MG63 (cell line): ENCODE data around the gene C9orf153. TPM values are rescaled to one million over a fixed set of nuclear protein-coding genes. Genes with fewer than 3 reads are reported as not detected.
"Not testable (repeated sequence)": the region's sequence is repeated elsewhere in the genome, so short reads cannot be mapped to it uniquely, and the experiment has no call there.

Experiments
- DNase-seq: peaks from one replicate; pipeline ENCODE4 v3.0.0-alpha.2; 2020
- H3K27me3 ChIP-seq: fragments of 250-450 bp; sonication (Bioruptor Pico); 2 replicates; pipeline ENCODE4 v1.5.1; 2020; ENCODE audit warnings: mild to moderate bottlenecking, moderate library complexity
- H3K36me3 ChIP-seq: fragments of 250-450 bp; sonication (Bioruptor Pico); 2 replicates; pipeline ENCODE4 v1.5.1; 2020; ENCODE audit warnings: mild to moderate bottlenecking, moderate library complexity
- H3K4me3 ChIP-seq: fragments of 250-450 bp; sonication (Bioruptor Pico); 2 replicates; pipeline ENCODE4 v1.5.1; 2020; ENCODE audit warnings: mild to moderate bottlenecking, moderate library complexity
- H3K9me3 ChIP-seq: fragments of 250-450 bp; sonication (Bioruptor Pico); 2 replicates; pipeline ENCODE4 v1.5.1; 2020; ENCODE audit warnings: mild to moderate bottlenecking, moderate library complexity
- total RNA-seq: library from RNA; depleted of rRNA; stranded (reverse); fragments of >200 nt; shearing (Covaris generic); gene quantifications from 2 replicates; pipeline ENCODE4 v1.2.3, GENCODE V29; 2014; ENCODE audit warnings: low replicate concordance

Gene C9orf153
- total RNA-seq, 1 experiment from 2014 or later, result not detected

GRCh38 chr9:86230858-86231257, 28.6 kb downstream of the C9orf153 start:
- DNase-seq, result no peak
- H3K9me3 ChIP-seq, result no peaks in the 10 kb centered on the region

DNA sequence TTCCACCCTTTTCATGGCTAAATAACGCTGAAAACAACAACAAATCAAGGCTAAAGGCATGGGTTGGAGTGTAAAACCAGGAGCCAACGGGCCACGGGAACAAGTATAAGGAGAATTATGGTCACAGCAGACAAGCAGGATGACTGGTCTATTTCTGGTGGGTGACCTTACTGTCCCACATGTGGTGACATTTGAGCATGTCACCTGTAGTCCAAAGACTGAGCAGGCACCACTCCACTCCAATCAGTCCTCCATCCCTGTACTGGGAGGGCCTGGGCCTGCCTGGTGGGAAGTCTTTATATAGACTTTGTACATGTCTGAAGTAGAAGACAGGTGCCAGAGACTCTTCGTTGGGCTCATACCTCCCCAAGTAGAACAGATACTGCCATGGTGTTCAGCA, 36.8 kb downstream of the C9orf153 start:
- H3K4me3 ChIP-seq, result no peak overlapping the region
- no peaks in the 10 kb centered on the region for H3K36me3 ChIP-seq
- H3K9me3 ChIP-seq, result no peaks in the 10 kb centered on the region
- no peaks in the 10 kb centered on the region for H3K27me3 ChIP-seq
- no peak for DNase-seq

More at GRCh38 chr9:86230858-86231257, 28.6 kb downstream of the C9orf153 start:
- Histone ChIP-seq H3K36me3 (no peaks in the 10 kb centered on the region), H3K4me3 (no peak overlapping the region), H3K27me3 (no peaks in the 10 kb centered on the region)

DNA sequence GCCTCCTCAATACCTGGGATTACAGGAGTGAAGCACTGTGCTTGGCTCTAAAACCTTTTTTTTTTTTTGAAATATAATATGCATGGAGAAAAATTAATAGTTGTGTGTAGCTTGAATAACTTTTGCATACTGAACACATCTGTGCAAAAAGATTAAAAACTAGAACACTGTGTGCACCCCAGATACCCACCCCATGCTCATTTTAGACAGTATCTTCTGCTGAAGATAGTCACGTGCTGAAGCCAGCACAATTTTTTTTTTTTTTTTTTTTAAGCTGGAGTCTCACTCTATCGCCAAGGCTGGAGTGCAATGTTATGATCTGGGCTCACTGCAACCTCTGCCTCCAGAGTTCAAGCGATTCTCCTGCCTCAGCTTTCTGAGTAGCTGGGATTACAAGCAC, 39.9 kb downstream of the C9orf153 start:
- Histone ChIP-seq H3K4me3 (no peak overlapping the region), H3K9me3 (no peaks in the 10 kb centered on the region), H3K36me3 (no peaks in the 10 kb centered on the region), H3K27me3 (no peaks in the 10 kb centered on the region)
- DNase-seq, result no peak

- no peak for DNase-seq
- Histone ChIP-seq H3K4me3 (no peak overlapping the region), H3K27me3 (no peaks in the 10 kb centered on the region), H3K9me3 (no peaks in the 10 kb centered on the region), H3K36me3 (no peaks in the 10 kb centered on the region)
Observed at GRCh38 chr9:86217076-86217755, 42.2 kb downstream of the C9orf153 start.

DNA sequence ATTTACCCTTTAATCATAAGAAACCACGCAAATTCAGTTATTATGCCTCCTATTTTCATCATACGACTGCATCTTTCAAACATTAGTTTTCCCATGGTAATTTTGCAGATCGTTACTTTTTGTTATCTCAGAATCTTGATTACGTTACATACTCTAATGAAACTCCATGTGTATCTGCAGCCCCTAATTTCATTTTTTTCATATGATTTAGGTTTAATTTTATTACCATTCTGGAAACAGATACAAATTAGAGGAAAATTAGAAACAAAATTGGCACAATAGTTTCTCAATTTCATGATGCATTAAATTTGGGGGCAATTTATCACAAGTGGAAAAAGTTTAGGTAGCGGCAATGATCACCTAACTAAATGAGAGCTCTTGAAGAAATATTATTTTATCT, 52.3 kb downstream of the C9orf153 start:
- no peaks in the 10 kb centered on the region for H3K36me3 ChIP-seq
- DNase-seq, result no peak
- H3K27me3 ChIP-seq, result no peaks in the 10 kb centered on the region
- no peaks in the 10 kb centered on the region for H3K9me3 ChIP-seq
- H3K4me3 ChIP-seq, result no peak overlapping the region

GRCh38 chr9:86202338-86202882, 57.0 kb downstream of the C9orf153 start:
- Histone ChIP-seq H3K4me3 (no peak overlapping the region), H3K36me3 (no peaks in the 10 kb centered on the region), H3K27me3 (no peaks in the 10 kb centered on the region), H3K9me3 (no peaks in the 10 kb centered on the region)
- peak; percentile 9 for DNase-seq

DNA sequence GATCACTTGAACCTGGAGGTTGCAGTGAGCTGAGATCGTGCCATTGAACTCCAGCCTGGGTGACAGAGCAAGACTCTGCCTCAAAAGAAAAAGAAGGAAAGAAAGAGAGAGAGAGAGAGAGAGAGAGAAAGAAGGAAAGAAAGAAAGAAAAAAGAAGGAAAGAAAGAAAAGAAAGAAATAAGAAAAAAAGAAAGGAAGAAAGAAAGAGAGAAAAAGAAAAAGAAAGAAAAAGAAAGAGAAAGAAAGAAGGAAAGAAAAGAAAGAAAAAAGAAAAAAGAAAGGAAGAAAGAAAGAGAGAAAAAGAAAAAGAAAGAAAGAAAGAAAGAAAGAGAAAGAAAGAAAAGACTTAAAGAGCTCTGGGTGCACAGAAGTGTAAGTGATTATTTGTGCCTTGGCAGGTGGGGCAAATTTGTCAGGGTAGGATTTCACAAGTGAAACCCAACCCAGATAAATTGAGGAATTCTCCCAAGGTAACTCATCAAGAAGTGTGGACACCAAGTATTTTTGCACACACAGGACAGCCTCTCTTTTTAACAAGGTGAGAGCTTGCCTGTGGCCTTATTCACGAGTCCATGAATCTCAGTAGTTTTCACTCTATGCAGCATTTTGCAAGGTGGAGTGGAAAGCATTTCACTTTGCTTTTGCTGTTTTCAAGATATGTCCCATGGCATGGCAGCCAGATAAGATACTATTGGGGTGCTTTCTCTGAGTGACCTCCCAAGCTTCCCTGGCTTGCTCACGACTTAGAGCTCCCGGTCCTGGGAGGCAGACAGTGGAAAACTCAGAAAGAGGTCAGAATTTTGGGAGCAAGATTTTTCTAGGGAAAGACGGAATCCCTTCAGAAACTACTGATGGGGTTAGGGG, 57.8 kb downstream of the C9orf153 start:
- Histone ChIP-seq H3K36me3 (no peaks in the 10 kb centered on the region), H3K27me3 (no peaks in the 10 kb centered on the region), H3K4me3 (no peak overlapping the region), H3K9me3 (no peaks in the 10 kb centered on the region)
- DNase-seq, result no peak

DNA sequence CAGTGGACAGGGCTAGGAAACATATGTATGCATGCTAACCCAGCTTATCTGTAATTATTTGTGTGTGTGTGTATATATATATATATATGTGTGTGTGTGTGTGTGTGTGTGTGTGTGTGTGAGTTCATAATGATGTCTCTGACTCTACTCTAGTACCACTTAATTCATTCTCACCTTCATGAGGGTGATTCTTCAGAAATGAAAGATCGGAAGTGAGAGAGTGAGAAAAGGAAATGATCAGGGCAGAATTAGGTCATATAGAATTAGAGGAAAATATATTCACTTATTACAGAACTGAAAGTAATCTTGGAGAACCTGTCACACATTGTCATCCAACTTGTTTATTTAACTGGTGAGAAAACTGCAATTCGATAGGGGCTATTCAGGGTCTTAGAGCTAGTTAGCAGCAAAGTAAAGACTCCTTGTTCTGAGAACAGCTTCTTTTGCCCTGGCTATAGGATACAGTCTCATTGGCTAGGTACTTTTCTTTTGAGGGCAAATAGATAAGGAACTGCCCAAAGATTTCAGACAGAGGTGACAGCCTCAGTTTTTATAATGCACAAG, 58.8 kb downstream of the C9orf153 start:
- H3K27me3 ChIP-seq, result no peaks in the 10 kb centered on the region
- DNase-seq, result no peak
- no peaks in the 10 kb centered on the region for H3K9me3 ChIP-seq
- no peak overlapping the region for H3K4me3 ChIP-seq
- H3K36me3 ChIP-seq, result no peaks in the 10 kb centered on the region

- Histone ChIP-seq H3K36me3 (no peaks in the 10 kb centered on the region), H3K9me3 (0 out of 2 replicates have a peak, but pooled peaks cover 2% of the 10 kb centered on the region), H3K4me3 (no peak overlapping the region), H3K27me3 (no peaks in the 10 kb centered on the region)
- no peak for DNase-seq
Observed at GRCh38 chr9:86193088-86193487, 66.4 kb downstream of the C9orf153 start.

DNA sequence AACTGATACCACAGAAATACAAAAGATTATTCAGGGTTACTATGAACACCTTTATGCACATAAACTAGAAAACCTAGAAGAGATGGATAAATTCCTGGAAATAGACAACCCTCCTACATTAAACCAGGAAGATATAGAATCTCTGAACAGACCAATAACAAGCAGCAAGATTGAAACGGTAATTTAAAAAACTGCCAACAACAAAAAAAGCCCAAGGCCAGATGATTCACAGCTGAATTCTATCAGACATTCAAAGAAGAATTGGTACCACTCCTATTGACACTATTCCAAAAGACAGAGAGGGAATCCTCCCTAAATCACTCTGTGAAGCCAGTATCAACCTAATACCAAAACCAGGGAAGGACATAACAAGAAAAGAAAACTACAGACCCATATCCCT, 68.8 kb downstream of the C9orf153 start:
- H3K4me3 ChIP-seq, H3K27me3 ChIP-seq, H3K9me3 ChIP-seq, H3K36me3 ChIP-seq, DNase-seq: not testable (repeated sequence)

GRCh38 chr9:86187121-86187520, 72.3 kb downstream of the C9orf153 start:
- H3K36me3 ChIP-seq, result no peaks in the 10 kb centered on the region
- no peak overlapping the region for H3K4me3 ChIP-seq
- DNase-seq, result no peak
- no peaks in the 10 kb centered on the region for H3K9me3 ChIP-seq
- H3K27me3 ChIP-seq, result no peaks in the 10 kb centered on the region

GRCh38 chr9:86186696-86187095, 72.8 kb downstream of the C9orf153 start:
- H3K27me3 ChIP-seq, result no peaks in the 10 kb centered on the region
- no peaks in the 10 kb centered on the region for H3K36me3 ChIP-seq
- no peak for DNase-seq
- H3K9me3 ChIP-seq, result no peaks in the 10 kb centered on the region
- no peak overlapping the region for H3K4me3 ChIP-seq

GRCh38 chr9:86185872-86186271, 73.6 kb downstream of the C9orf153 start:
- Histone ChIP-seq H3K4me3 (no peak overlapping the region), H3K27me3 (no peaks in the 10 kb centered on the region), H3K36me3 (no peaks in the 10 kb centered on the region), H3K9me3 (no peaks in the 10 kb centered on the region)
- DNase-seq, result peak; percentile 18

DNA sequence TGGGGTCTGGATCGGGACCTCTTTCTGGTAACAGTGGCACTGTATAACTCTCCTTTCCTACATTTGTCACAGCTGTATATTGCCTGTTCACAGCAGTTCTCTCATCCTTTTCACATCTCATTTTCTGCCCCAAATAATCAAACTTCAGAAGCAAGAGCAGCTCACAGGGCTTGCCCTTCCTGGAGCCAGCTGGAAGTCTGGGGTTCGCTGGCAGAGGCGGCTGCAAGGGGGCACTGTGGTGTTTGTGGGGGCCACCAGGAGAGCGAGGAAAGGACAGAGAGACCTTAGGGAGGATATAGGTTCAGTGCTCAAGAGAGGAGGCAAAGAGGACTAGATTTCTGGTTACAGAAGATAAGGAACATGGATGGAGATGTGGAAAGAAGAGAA, 75.3 kb downstream of the C9orf153 start:
- H3K27me3 ChIP-seq, result no peaks in the 10 kb centered on the region
- no peak for DNase-seq
- no peaks in the 10 kb centered on the region for H3K36me3 ChIP-seq
- no peak overlapping the region for H3K4me3 ChIP-seq
- H3K9me3 ChIP-seq, result no peaks in the 10 kb centered on the region

DNA sequence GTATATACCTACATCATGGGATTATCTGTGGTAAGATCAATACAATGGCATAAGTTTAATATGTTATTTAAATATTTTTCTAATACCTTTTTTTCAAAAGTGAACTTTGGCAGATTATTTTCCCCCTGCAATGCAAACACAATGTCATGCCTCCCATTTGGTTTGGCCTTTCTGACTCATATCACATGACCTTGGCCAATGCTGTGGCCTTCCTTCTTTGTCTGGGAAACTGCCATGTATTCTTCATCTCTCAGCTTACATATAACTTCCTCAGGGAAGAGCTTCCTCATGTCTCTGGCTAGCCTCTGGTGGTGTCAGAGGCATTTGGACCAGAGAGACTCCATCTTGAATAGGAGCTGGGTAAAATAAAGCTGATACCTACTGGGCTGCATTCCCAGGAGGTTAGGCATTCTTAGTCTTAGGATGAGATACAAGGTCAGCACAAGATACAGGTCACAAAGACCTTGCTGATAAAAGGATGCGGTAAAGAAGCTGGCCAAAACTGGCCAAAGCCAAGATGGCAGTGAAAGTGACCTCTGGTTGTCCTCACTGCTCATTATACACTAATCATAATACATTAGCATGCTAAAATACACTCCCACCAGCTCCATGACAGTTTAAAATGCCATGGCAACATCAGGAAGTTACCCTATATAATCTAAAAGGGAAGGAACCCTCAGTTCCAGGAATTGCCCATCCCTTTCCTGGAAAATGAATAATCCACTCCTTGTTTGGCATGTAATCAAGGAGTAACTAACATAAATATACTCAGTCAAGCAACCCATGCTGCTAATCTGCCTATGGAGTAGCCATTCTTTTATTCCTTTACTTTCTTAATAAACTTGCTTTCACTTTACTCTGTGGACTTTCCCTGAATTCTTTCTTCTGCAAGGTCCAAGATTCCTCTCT, 76.0 kb downstream of the C9orf153 start:
- no peaks in the 10 kb centered on the region for H3K27me3 ChIP-seq
- no peaks in the 10 kb centered on the region for H3K36me3 ChIP-seq
- no peak overlapping the region for H3K4me3 ChIP-seq
- DNase-seq, result no peak
- no peaks in the 10 kb centered on the region for H3K9me3 ChIP-seq
